GM18873 (cell line): ENCODE measurements around the gene FMNL3.

Source experiments
- ATAC-seq: cut with Tn5 transposase; IDR thresholded peaks from one replicate; pipeline ENCODE4 v1.9.1; 2021; ENCODE audit warnings: mild to moderate bottlenecking, moderate library complexity, moderate number of reproducible peaks; ENCODE audit not compliant: unreplicated experiment, low FRiP score

The FMNL3 gene

DNA sequence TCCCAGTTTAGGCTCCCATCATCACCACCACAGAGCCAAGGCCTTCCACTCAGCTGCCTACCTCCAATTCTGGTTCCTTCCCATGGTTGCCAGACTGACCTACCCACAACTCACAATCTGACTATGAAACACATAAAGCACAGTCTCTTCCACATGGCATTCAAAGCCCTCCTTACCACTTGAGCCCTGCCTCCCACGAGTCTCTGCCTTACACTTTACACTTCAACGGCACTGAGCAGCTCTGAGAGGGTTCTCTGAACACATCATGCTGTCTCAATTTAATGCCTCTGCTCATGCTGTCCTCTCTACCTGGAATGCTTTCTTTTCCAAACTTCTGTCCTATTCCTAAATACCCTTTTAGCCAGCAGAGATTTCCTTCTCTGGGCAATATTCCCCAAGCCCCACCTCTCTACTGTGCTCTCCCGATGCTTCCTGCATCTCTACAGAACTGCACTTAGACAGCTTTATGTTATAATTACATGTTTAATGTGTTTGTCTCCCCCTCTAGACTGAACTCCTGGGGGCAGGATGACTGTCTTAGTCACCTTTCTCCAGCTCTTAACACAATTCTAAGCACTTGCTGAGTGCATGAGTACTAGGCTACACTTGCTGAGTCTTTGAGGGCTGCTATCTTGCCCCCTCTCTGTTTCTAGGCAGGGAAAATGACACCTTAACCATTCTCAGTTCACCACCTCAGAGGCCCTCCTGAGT lies 23.5 kb downstream of the FMNL3 start:
- no peak for ATAC-seq

DNA sequence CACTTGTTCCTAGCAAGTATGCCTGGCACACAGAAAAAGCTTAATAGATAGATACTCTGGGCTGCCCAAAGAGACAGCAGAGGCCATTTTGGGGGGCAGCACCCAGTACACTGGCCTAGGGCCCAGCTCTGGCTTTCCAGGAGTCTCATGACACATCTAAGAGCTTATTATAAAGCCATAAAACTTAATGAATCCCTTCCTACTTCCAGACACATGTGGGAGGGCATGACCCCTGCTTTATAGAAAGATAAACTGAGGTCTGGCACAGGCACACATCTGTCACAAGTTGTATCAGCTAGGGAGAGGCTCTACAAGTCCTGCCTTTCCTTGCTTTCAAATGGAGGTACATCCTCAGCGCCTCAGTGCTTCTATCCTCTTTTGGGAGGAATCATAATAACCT lies 27.1 kb downstream of the FMNL3 start:
- ATAC-seq: no peak

DNA sequence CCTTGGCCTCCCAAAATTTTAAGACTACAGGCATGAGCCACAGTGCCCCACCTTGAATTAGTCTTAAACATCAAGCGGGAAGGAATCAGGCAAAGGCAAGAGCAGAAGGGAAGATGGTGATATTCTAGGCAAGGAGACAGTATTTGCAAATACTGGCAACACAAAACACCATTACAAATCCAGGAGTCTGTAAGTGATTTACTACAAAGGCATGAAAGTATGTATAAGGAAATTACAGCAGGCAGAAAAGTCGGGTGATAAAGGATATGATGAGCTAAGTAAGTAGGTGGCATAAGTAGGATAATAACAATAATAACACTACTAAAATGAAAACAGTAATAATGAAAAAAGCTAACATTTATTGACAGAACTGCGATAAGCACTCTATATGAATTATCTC lies 28.5 kb downstream of the FMNL3 start:
- ATAC-seq: no peak

DNA sequence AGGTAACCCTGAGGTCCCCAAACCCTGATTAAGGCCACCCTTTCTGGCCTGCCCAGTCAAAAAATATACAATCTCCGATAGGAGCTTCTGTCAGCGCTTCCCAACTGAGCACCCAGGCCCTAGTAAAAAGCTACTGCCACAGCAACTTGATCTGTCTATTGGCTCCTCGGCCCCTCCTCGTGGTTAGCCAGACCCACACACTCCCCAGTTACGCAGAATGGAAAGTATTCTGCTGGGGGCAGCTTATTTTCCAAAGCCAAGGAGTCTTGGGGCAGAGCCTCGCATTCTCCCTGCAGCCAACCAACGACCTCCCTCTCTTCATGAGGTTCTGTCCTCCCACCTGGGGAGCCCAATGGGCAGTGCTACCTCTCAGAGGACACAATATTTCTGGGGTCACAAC lies 32.1 kb downstream of the FMNL3 start:
- ATAC-seq: no peak

DNA sequence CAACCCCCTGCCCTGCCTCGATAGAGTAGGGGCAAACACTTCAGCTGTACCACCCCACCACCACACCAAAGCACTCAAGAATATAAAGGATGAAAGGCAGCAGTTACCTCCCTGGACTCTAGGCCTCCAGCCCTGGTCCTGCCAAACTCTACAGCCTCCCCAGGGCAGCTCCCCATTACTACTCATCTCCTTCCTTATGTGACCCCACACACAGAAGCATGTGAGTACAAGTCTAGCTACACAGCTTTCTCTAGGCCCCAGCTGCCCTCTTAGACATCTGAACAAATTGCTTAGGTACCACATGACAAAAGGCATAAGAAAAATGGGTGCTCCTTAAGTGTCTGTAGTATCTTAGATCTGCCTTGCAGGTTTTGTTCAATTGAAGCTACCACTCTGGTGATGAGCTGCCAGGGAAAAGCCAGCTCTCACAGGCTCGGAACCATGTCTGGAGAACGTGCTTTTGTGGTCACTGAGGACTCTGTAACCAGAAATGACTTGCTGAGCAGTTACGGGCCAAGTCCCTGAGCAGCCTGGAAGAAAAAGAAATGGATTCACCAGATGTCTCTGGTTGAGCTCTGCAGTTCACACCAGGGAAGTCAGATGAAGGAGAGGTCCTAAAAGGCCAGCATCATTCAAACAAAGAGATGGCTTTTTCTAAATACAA lies 32.8 kb downstream of the FMNL3 start:
- no peak for ATAC-seq

DNA sequence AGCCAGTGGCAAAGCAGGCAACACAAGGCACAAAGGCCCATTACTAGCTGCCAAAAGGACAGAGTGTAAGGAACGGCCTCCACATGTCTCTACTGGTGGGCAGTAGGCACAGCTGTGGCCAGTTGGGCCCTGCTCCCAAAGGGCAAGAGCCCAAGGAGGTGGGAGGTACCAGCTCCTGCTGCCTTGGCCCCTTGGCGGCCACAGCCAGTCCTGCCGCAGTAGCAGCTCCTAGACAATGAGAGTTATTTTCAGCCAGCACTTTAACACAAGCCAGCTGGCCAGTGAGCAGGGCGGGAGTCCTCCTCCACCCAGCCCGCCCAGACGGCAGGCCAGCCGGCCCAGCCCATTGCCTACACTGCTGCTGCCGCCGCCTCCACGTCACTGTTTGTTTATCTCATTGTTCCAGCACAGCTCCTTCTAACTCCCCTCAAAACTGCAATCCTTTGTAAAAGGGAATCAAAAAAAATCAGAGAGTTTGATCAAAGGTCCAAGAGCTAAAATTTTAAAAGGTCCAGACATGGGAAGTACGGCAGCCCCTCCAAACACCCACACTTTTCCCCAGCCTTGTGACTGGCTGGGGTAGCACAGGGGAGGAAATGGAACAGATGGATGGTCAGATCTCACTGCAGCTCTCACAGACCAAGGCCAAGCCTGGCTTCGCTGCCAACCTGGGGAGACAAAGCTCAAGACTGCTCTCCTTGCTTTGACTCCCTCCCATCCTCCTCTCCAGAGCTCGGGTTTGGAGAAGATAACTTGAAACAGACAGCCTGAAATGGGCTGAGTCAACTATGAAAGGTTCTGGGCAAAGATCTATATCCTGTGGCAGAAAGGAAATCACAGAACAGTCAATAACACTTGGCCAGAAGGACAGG lies 33.5 kb downstream of the FMNL3 start:
- ATAC-seq: no peak

DNA sequence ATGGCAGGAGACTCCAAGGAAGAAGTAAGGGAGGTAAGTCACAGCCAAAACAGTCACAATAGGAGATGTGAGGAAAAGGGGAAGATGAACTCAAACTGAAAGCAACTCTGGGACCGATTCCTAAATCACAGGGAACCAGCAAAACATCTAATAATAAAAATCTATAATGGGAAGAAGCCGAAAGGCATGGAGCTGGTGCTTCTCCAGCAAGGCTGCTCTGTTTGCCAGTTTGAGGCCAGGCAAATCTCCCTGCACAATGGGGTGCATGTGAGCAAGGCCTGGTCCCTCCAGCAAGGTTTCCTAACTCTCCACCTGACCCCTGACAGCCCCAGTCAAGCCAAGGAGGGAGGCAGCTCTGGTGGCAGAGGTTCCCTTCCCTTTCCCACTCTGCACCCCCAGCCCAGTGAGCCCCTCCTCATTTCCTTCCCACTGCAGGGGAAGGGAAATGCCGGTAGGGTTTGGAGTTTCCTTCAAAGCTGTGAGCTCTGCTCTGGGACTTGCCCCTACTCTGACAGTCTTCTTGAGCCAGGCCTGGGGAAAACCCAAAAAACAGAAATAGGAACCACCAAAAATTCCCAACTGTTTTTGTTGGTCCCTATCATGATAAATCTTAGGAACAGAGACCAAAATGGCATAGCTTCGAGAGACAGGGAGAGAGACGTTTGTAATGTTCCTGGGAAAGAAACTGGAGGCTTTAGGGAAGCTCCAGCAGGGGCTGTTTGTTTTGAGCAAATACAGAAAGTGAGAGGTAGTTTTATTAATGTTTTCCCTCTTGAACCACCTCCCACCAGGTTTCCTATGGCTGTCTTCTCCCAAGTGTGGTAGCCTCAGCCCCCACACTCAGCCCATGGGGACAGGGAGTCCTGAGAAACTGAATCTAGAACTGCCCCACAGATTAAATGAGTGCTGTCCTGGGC lies 34.6 kb downstream of the FMNL3 start:
- no peak for ATAC-seq

DNA sequence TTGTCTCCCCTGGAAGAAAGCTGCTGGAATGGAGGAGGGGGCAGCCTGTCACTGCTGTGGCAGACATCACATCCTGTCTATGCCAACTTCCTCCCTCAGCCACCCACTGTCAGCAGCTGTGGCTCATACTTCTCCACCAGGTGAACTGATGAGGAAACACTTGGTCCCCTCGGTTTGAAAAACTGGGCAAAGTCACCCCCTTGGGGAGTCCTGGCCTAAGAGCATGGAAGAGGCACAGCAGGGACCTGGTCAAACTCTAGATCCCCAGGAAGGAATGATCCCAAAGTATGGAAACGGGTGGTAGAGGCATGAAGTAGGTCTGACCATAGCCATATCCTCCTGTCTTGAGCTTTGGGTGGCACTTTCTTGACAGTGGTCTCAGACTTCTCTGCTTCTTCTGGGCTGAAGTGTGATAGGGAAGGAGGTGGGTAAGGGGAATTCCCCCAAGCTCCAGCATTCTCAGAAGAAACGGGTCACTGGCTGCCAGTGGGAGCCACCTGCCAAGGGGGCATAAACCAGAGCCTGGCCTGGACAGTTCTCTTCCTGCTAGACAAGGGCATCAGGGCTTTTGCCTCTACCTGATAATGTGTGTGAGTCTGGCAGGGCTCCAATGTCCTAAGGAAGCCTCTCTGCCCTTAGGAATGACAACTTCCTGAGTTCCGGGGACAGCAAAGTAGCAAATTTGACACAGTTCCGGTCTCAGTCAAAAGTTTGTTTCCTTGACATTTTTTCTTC lies 36.0 kb downstream of the FMNL3 start:
- ATAC-seq: no peak

DNA sequence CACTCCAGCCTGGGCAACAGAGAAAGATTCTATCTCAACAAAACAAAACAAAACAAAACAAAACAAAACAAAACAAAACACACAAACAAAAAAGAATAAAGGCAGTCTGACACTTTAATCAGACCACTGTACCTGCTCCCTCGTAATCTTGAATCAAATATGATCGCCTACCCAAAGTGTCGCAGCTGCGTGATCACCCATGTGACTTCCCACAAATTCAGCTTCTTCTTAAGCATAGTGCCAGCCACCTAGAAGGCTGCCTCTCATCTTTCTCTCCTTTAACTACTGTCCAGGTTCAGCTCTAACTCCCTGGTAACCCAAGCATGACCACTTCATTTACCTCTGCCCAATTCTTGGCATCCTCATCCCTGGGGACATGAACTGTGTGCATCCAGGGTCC lies 37.4 kb downstream of the FMNL3 start:
- no peak for ATAC-seq

DNA sequence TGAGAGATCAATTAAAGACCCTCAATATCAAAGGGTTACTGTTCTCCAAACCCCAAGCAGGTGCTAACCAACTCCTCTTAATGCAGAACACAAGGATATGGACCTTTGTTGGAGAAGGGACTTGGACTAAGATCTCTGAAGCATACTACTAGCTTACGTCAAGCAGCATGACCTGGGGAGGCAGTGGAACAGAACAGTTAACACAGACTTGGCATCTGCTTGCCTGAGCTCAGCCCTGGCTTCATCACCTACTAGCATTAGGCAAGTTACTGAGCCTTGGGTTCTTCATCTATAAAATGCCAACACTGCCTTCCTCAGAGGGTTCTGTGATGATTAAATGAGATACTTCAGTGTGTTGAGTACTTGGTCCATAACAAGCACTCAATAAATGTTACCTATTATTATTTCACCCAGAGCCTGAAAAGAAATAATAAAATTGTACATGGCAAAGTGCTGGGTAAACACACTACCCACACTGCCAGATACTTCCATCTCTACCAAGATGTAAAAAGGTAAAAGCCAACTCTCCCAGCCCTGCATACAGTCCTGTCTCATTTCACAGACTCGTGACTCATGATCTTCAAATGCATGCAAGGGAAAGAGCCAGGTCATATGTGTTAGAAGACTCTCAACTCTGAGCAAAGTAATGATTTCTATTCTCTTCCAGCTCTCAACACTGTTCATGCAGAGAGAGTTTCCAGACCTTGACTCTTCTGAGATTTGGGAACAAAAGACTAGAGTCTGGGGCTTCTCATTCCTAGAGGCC lies 39.7 kb downstream of the FMNL3 start:
- no peak for ATAC-seq

DNA sequence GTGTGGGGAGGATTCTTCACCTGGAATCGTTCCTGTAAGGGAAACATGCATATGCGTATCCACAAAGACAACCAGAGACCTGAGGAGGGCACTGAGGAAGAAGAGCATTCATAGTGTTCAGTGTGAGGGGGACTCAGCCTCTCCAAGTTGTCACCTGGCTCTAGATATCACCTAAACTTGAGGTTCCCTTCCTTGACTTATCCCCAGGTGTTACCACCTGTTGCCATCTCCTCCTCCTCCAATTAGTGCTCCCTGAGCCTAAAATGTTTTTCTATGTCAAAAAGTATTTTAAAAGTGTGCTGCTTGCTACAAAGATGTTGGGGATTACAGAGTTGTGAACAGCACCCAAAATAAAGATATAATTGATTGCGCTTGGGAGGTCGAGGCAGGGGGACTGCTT lies 41.0 kb downstream of the FMNL3 start:
- no peak for ATAC-seq

DNA sequence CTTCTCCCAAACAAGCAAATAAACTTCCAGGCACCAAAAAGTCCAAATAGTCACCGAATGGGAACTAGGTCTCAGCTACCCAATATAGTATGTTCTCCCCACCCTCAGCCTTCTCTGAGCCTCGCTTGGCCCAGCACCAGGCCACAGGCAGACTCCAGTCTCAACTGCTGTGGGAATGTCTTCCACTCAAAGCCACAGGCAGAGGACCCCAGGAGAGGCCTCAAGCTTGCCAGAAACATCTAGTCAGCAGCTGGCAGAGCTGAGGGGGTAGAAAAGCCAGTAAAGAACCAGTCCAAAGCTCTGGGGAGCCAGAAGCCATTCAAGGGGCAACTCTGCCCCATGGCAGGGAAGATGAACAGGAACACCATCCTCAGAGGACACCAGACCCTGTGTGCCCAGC lies 41.8 kb downstream of the FMNL3 start:
- no peak for ATAC-seq

DNA sequence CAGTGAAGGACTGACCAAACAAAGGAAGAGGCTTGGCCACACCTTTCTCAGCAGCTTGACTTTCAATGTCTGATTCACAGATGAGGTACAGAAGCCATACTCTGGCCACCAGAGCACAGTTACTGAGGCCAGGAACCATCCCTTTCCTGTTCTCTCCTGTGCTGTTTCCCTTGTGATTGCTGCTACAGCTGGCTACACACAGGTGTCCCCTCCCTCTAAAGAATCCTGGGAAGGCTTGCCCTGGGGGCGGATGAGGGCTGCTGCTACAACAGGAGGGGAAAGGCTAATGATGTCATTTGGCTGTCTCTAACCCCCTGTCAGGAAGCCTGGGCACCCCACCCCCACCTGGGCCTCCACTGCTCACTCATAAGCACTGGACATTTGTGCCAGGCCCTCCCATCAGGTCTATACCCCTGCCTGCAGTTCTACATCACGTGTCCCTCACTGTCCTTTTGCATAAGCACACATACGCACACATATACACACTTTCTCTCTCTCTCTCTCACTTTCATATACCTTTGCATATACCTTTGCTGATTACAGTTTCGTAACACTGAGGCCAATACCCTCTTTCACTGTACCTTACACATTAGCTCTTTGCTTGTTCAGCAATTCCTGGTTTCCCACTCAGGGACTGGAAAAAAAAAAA lies 42.5 kb downstream of the FMNL3 start:
- ATAC-seq: peak; percentile 65

DNA sequence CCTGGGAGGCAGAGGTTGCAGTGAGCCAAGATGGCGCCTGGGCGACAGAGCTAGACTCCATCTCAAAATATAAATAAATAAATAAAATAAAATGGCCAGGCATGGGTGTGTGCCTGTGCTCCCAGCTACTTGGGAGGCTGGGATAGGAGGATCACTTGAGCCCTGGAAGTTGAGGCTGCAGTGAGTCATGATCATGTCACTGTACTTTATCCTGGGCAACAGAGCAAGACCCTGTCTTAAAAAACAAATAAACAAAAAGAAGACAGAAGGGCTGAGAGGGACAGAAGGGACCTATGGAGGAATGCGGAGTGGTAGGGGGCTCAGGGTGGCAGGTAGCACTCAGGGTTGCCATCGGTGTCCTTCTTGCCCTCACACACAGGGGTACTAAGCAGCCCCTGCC lies 43.0 kb downstream of the FMNL3 start:
- ATAC-seq: no peak

DNA sequence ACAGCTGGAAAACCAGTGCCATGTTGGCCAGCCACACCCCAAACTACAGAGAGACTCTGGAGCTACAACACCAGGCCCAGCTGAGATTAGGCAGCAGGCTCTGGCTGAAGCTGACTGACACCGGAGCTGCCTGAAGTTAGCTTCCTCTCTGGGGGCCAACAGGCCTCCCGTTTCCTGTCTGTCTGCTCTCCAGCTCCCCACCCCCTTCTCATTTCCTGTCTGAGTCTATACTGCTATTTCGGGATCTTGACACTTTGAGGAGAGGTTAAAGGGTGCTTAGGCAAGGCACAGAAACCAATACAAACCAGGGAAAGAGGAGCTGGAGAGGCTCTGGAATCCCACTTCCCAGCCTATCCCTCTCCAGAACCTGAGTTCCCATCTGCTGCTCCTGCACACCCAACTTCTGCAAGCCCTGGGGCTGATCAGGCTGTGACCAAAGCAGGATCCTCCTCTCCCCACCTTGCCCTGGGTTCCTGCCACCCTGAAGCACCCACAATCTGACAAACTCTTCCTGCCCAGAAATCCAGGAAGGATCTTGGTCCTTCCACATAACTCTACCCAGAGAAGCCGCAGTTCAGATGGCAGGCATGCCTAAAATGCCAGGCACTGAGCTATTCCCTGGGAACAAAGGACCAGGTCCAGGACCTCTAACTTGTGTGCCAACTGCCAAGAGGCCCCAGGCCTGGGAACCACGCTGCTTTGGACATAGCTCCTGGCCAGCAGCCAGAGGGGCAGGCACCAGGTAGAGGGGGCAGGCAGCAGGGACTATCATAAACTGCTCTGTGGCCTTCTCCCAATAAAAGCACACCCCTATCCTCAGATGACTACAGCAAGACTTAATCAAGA lies 44.0 kb downstream of the FMNL3 start:
- peak; percentile 49 for ATAC-seq

DNA sequence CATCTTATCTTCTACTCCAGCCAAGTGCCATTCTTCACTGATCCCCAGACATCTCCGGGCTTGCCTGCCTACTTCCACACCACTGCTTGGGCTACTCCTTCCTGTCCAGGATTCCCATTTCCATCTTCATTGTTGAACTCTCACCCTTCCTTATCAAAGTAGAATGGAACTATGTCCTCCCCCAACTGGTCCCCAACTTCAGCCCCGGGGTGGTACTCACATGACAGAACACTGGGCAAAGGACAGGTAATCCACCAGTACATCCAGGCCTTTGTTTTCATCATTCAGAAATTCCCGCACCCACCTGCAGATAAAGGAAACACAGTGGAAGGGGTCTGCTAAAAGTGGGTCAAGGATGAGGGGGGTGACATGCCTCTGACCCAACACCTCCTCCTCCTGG lies 45.5 kb downstream of the FMNL3 start:
- no peak for ATAC-seq

DNA sequence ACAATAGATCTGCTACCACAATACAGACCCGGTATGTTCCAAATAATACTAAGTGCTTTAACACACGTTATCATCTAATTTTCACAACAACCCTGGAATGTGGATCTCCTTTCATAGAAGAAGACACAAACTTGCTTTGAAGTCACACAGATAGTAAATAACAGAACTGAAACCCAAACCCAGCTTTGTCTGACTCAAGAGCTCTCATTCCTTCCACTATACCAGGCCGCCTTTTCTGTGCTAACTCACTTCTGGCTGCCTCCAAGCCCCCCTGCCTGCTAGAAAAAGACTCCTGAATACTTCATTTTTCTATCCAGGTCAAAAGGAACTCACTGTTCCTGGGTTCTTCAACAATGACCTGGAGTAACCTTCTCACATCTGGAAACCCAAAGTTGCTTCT lies 46.0 kb downstream of the FMNL3 start:
- no peak for ATAC-seq

DNA sequence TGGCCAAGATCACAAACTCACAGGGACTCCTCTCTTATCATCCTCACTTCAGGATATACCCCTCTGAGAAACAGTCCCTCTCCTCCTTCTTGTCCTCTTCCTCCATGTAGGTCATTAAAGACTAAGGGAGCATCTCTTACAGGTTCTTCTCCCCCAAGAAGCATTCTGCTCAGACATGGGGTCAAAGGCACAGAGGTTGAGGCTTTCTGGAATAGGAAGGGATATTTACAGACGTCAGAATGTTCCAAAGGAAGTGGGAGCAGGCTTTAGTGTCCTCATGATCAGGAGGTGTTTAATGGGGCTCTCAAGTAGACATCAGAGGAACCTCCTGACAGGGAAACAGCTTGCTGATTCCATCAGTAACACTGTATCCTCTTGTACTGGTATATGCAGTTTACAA lies 47.5 kb downstream of the FMNL3 start:
- ATAC-seq: no peak
